Liver (tissue), 9 donors: ENCODE measurements around the gene ZMAT5. TPM values are rescaled to one million over a fixed set of nuclear protein-coding genes. Genes with fewer than 3 reads are reported as not detected.

Source experiments
- DNase-seq: peaks from one replicate; pipeline ENCODE4 v3.0.0-alpha.2; 2017; ENCODE audit warnings: low spot score
- H3K27ac ChIP-seq, 2 donors: one replicate each; pipeline ENCODE4 v1.7.0; 2013; ENCODE audit warnings: inconsistent platforms in 2 of 2, low read length in 2 of 2, control low read depth in 1 of 2, low read depth in 1 of 2, mild to moderate bottlenecking in 1 of 2
- H3K27me3 ChIP-seq, 4 donors: one replicate each; pipeline versions ENCODE4 v1.6.1 to v1.7.0; 2013; ENCODE audit warnings: low read length in 3 of 4, inconsistent platforms in 1 of 4, mild to moderate bottlenecking in 1 of 4, moderate library complexity in 1 of 4; ENCODE audit not compliant: control insufficient read depth in 4 of 4, insufficient read depth in 4 of 4
- H3K36me3 ChIP-seq, 4 donors: one replicate each; pipeline versions ENCODE4 v1.6.1 to v1.7.0; 2013; ENCODE audit warnings: low read length in 3 of 4, mild to moderate bottlenecking in 3 of 4, low read depth in 1 of 4, moderate library complexity in 1 of 4; ENCODE audit not compliant: control insufficient read depth in 4 of 4, insufficient read depth in 3 of 4
- H3K4me1 ChIP-seq, 4 donors: one replicate each; pipeline versions ENCODE4 v1.6.1 to v1.7.0; 2013; ENCODE audit warnings: low read length in 3 of 4, mild to moderate bottlenecking in 3 of 4, moderate library complexity in 1 of 4; ENCODE audit not compliant: control insufficient read depth in 4 of 4, insufficient read depth in 4 of 4
- H3K4me3 ChIP-seq, 3 donors: one replicate each; pipeline versions ENCODE4 v1.6.1 to v1.7.0; 2013; ENCODE audit warnings: low read length in 3 of 3, control low read depth in 1 of 3, low read depth in 1 of 3, mild to moderate bottlenecking in 1 of 3
- H3K9ac ChIP-seq, 2 donors: one replicate each; pipeline ENCODE4 v1.7.0; 2013; ENCODE audit warnings: low read length in 2 of 2, mild to moderate bottlenecking in 2 of 2, moderate library complexity in 2 of 2, control low read depth in 1 of 2, low read depth in 1 of 2
- H3K9me3 ChIP-seq, 4 donors: one replicate each; pipeline versions ENCODE4 v1.6.1 to v1.7.0; 2013; ENCODE audit warnings: low read length in 3 of 4; ENCODE audit not compliant: control insufficient read depth in 4 of 4
- CTCF ChIP-seq: fragments of 150-350 bp; IDR thresholded peaks from 2 replicates; pipeline ENCODE4 v1.5.1; 2017; ENCODE audit warnings: improper control_type of control experiment, low read depth, low read length; ENCODE audit not compliant: missing input control
- EGR1 ChIP-seq, 2 donors: IDR thresholded peaks; 2 replicates each; pipeline ENCODE4 v1.6.1; 2016 to 2018; ENCODE audit warnings: antibody characterized with exemption in 2 of 2, low read depth in 2 of 2
- FOXA1 ChIP-seq: IDR thresholded peaks from 2 replicates; pipeline ENCODE4 v1.6.1; 2016; ENCODE audit warnings: antibody characterized with exemption
- FOXA2 ChIP-seq: IDR thresholded peaks from 2 replicates; pipeline ENCODE4 v1.6.1; 2016; ENCODE audit warnings: antibody characterized with exemption
- GABPA ChIP-seq, 2 donors: IDR thresholded peaks in 1 of 2; conservative IDR thresholded peaks in 1 of 2; 2 replicates each; pipeline ENCODE4 v1.6.1; 2016; ENCODE audit warnings: antibody characterized with exemption in 2 of 2, mild to moderate bottlenecking in 1 of 2, moderate library complexity in 1 of 2
- HNF4A ChIP-seq, 2 donors: conservative IDR thresholded peaks; 2 replicates each; pipeline ENCODE4 v1.6.1; 2016; ENCODE audit warnings: antibody characterized with exemption in 2 of 2, mild to moderate bottlenecking in 2 of 2
- JUND ChIP-seq, 2 donors: IDR thresholded peaks; 2 replicates each; pipeline ENCODE4 v1.6.1; 2016; ENCODE audit warnings: antibody characterized with exemption in 2 of 2
- MAX ChIP-seq: IDR thresholded peaks from 2 replicates; pipeline ENCODE4 v1.6.1; 2016; ENCODE audit warnings: antibody characterized with exemption
- NR2F2 ChIP-seq: IDR thresholded peaks from 2 replicates; pipeline ENCODE4 v1.6.1; 2016; ENCODE audit warnings: antibody characterized with exemption
- RAD21 ChIP-seq, 2 donors: IDR thresholded peaks; 2 replicates each; pipeline ENCODE4 v1.6.1; 2016; ENCODE audit warnings: antibody characterized with exemption in 2 of 2, mild to moderate bottlenecking in 2 of 2
- REST ChIP-seq: IDR thresholded peaks from 2 replicates; pipeline ENCODE4 v1.6.1; 2016; ENCODE audit warnings: antibody characterized with exemption, mild to moderate bottlenecking
- RXRA ChIP-seq, 2 donors: IDR thresholded peaks; 2 replicates each; pipeline ENCODE4 v1.6.1; 2017 to 2018; ENCODE audit warnings: antibody characterized with exemption in 2 of 2, mild to moderate bottlenecking in 1 of 2
- SP1 ChIP-seq: IDR thresholded peaks from 2 replicates; pipeline ENCODE4 v1.6.1; 2018; ENCODE audit warnings: antibody characterized with exemption, mild to moderate bottlenecking
- TAF1 ChIP-seq: conservative IDR thresholded peaks from 2 replicates; pipeline ENCODE4 v1.6.1; 2016; ENCODE audit warnings: antibody characterized with exemption, mild to moderate bottlenecking
- YY1 ChIP-seq: IDR thresholded peaks from 2 replicates; pipeline ENCODE4 v1.6.1; 2016; ENCODE audit warnings: antibody characterized with exemption, mild to moderate bottlenecking
- WGBS: extraction: QIAGEN DNeasy Blood & Tissue Kit; methylation state at CpG from one replicate; pipeline ENCODE4 v1.1.7; 2013; 5-methylcytosine and 5-hydroxymethylcytosine counted together
- polyA plus RNA-seq, 2 donors: library from polyadenylated mRNA; stranded (reverse) in 1 of 2; unstranded in 1 of 2; fragments of 200-250 nt in 1 of 2; fragments of >200 nt in 1 of 2; fragmentation: Nextera tagmentation in 1 of 2; extraction: Ambion mirVana in 1 of 2; gene quantifications; one replicate each; pipeline versions ENCODE4 v1.2.1 to v1.2.3, GENCODE V29; 2013 to 2015
- total RNA-seq, 2 donors: library from RNA; depleted of rRNA; stranded (reverse); fragments of >200 nt; gene quantifications; one replicate each; pipeline ENCODE4 v1.2.3, GENCODE V29; 2014
- donor health status: healthy.
- donor health status: healthy.
- donor health status: healthy.
- donor health status: healthy.
- donor health status: healthy.

The ZMAT5 gene
- total and polyA plus RNA-seq, 4 donors: 9.2 to 18.8 (median 13.5) TPM

- no peak for DNase-seq
- peaks cover 3 to 41% (median 11%) of the 10 kb centered on the region in 4 donors for H3K36me3 ChIP-seq
- no peaks in the 10 kb centered on the region for H3K27me3 ChIP-seq
- no peak overlapping the region for H3K4me3 ChIP-seq
- H3K9me3 ChIP-seq: no peaks in the 10 kb centered on the region
- no peak overlapping the region for H3K27ac ChIP-seq
- no peak overlapping the region for H3K9ac ChIP-seq
- peaks cover 0 to 8% (median 0%) of the 10 kb centered on the region in 4 donors for H3K4me1 ChIP-seq
- WGBS: 94% methylated on average over 9 of the region's 9 CpGs
- TF ChIP-seq NR2F2 (no peak), REST (no peak), TAF1 (no peak), YY1 (no peak), HNF4A (conservative IDR thresholded peaks at IDR 0.05) (no peak), MAX (no peak), FOXA2 (no peak)
These were observed 18.4 kb downstream of the ZMAT5 start for GRCh38 chr22:29748248-29748893.

GRCh38 chr22:29747832-29748231 is 19.0 kb downstream of the ZMAT5 start:
- Histone ChIP-seq H3K4me1 (peaks cover 0 to 8% (median 0%) of the 10 kb centered on the region in 4 donors), H3K4me3 (no peak overlapping the region), H3K27ac (no peak overlapping the region), H3K9ac (no peak overlapping the region), H3K27me3 (no peaks in the 10 kb centered on the region), H3K36me3 (peaks cover 3 to 41% (median 11%) of the 10 kb centered on the region in 4 donors), H3K9me3 (no peaks in the 10 kb centered on the region)
- 96% methylated on average over 7 of the region's 7 CpGs for WGBS
- TF ChIP-seq FOXA2 (no peak), JUND (IDR thresholded peaks at IDR 0.05) (no peak), RAD21 (IDR thresholded peaks at IDR 0.05) (no peak), GABPA (IDR thresholded peaks at IDR 0.05 in 1 of 2, conservative IDR thresholded peaks at IDR 0.05 in 1 of 2) (no peak), MAX (no peak), RXRA (IDR thresholded peaks at IDR 0.05) (no peak), TAF1 (no peak), CTCF (no peak), FOXA1 (no peak), SP1 (no peak), HNF4A (conservative IDR thresholded peaks at IDR 0.05) (no peak), EGR1 (IDR thresholded peaks at IDR 0.05; ENCODE audit: low read depth in 2 of 2) (no peak)
- DNase-seq: no peak
